Measurements from ENCODE around the gene DSTN. TPM values are rescaled to one million over a fixed set of nuclear protein-coding genes. Genes with fewer than 3 reads are reported as not detected.

The DSTN gene
- total RNA-seq, 1 experiment from 2014 or later, result 202 TPM

- peak overlapping the region; percentile 37 for H2AFZ ChIP-seq (ENCODE audit: low read depth, low read length, poor library complexity, severe bottlenecking)
- peak overlapping the region in 1 of 2 experiments; percentile 56; a peak in 2 of 4 replicates for H3K4me3 ChIP-seq (replicated peaks in 1 of 2; ENCODE audit: low read depth in 1 of 2, low read length in 2 of 2)
These were observed 10.5 kb upstream of the DSTN start for GRCh38 chr20:17559338-17559737.

More at GRCh38 chr20:17559338-17559737, 10.5 kb upstream of the DSTN start:
- ATAC-seq, result no peak
- POLR2A ChIA-PET, result interaction anchor here (3.8 kb wide), 1 partner anchor 11 kb away, joined by 38 read pairs; the partner anchor contains the start of gene DSTN
- H4K20me1 ChIP-seq (ENCODE audit: insufficient read depth), result no peaks in the 10 kb centered on the region
- peaks cover 50 to 81% of the 10 kb centered on the region in 2 experiments for H3K4me1 ChIP-seq (ENCODE audit: control insufficient read depth in 1 of 2, insufficient read depth in 2 of 2, low read length in 2 of 2)
- no peaks in the 10 kb centered on the region for H3K9me2 ChIP-seq (ENCODE audit: insufficient read depth)
- BruUV-seq (replicated peaks), result no TSS peak
- intact Hi-C loops (cut with micrococcal nuclease), result no loop called here
- peak overlapping the region; percentile 71 for H3K9ac ChIP-seq (ENCODE audit: low read length)
- H3K9me3 ChIP-seq (ENCODE audit: control insufficient read depth in 1 of 2, insufficient read depth in 1 of 2, low read depth in 1 of 2, low read length in 2 of 2), result no peaks in the 10 kb centered on the region
- no peaks in the 10 kb centered on the region for H3K36me3 ChIP-seq (ENCODE audit: control insufficient read depth in 1 of 2, insufficient read depth in 2 of 2, low read length in 2 of 2)
- no peaks in the 10 kb centered on the region for H3K27me3 ChIP-seq (ENCODE audit: insufficient read depth, low read length)
- TF ChIP-seq SIN3A (IDR thresholded peaks at IDR 0.05; ENCODE audit: low read depth) (no peak), MAX (IDR thresholded peaks at IDR 0.05) (no peak), TCF7L2 (IDR thresholded peaks at IDR 0.05; ENCODE audit: borderline replicate concordance, extremely low read depth, insufficient read depth, insufficient read length) (no peak), EZH2phosphoT487 (IDR thresholded peaks at IDR 0.05; ENCODE audit: borderline replicate concordance) (no peak), POLR2A (IDR thresholded peaks at IDR 0.05; ENCODE audit: borderline replicate concordance, extremely low read depth, insufficient read depth, insufficient read length) (no peak), ATF3 (IDR thresholded peaks at IDR 0.05) (no peak), CBX3 (IDR thresholded peaks at IDR 0.05; ENCODE audit: low read depth) (no peak), ELF1 (IDR thresholded peaks at IDR 0.05; ENCODE audit: borderline replicate concordance, low read depth) (no peak), CTCF (IDR thresholded peaks at IDR 0.05 in 2 of 3, conservative IDR thresholded peaks at IDR 0.05 in 1 of 3; ENCODE audit: borderline replicate concordance in 1 of 3, insufficient read depth in 1 of 3, low read depth in 2 of 3, low read length in 2 of 3) (no peak), POLR2AphosphoS5 (IDR thresholded peaks at IDR 0.05; ENCODE audit: low read depth, low read length) (no peak), CEBPB (IDR thresholded peaks at IDR 0.05; ENCODE audit: low read depth) (no peak), SRF (IDR thresholded peaks at IDR 0.05; ENCODE audit: low read depth) (no peak), JUND (IDR thresholded peaks at IDR 0.05) (no peak), SP1 (IDR thresholded peaks at IDR 0.05; ENCODE audit: low read depth) (no peak)
- CTCF ChIA-PET, result no interaction called here
- no peak for DNase-seq (ENCODE audit: low read depth, low spot score)
- peak overlapping the region; percentile 91 for H3K27ac ChIP-seq (ENCODE audit: low read depth, low read length)
- no peaks in the 10 kb centered on the region; the same call in 1 of the 2 replicates for H3K79me2 ChIP-seq (ENCODE audit: insufficient read depth, low read length)
- RAD21 ChIA-PET (ENCODE audit: low non-redundant PET in 1 of 2, low total read pairs in 2 of 2, uncharacterized antibody in 2 of 2, unreplicated experiment in 2 of 2), result no interaction called here
- peak overlapping the region; percentile 78 for H3K4me2 ChIP-seq (ENCODE audit: low read length)
